ENCODE results near the gene AEBP2.
"Not testable (repeated sequence)": the region's sequence is repeated elsewhere in the genome, so short reads cannot be mapped to it uniquely, and the experiment has no call there.

AEBP2 gene

GRCh38 chr12:19454837-19455236 lies 15.5 kb downstream of the AEBP2 start:
- DNase-seq (ENCODE audit: low read depth in 2 of 2): no peak

- no peak for DNase-seq (ENCODE audit: low read depth in 2 of 2)
These were observed 16.9 kb downstream of the AEBP2 start for GRCh38 chr12:19456176-19456575.

GRCh38 chr12:19457561-19457960 lies 18.3 kb downstream of the AEBP2 start:
- no peak for DNase-seq (ENCODE audit: low read depth in 2 of 2)

GRCh38 chr12:19458733-19459132 lies 19.4 kb downstream of the AEBP2 start:
- no peak for DNase-seq (ENCODE audit: low read depth in 2 of 2)

- DNase-seq (ENCODE audit: low read depth in 2 of 2): no peak
These were observed 22.7 kb downstream of the AEBP2 start for GRCh38 chr12:19461999-19462398.

- DNase-seq (ENCODE audit: low read depth in 2 of 2): no peak
These were observed 23.1 kb downstream of the AEBP2 start for GRCh38 chr12:19462406-19462805.

- DNase-seq (ENCODE audit: low read depth in 2 of 2): no peak
These were observed 24.9 kb downstream of the AEBP2 start for GRCh38 chr12:19464192-19464580.

- DNase-seq (ENCODE audit: low read depth in 2 of 2): no peak
These were observed 26.4 kb downstream of the AEBP2 start for GRCh38 chr12:19465711-19466110.

- DNase-seq (ENCODE audit: low read depth in 2 of 2): no peak
These were observed 34.9 kb downstream of the AEBP2 start for GRCh38 chr12:19474147-19474546.

- not testable (repeated sequence) for DNase-seq (ENCODE audit: low read depth in 2 of 2)
These were observed 36.7 kb downstream of the AEBP2 start for GRCh38 chr12:19475884-19476505.

- no peak for DNase-seq (ENCODE audit: low read depth in 2 of 2)
These were observed 37.8 kb downstream of the AEBP2 start for GRCh38 chr12:19477071-19477470.

- DNase-seq (ENCODE audit: low read depth in 2 of 2): no peak
These were observed 41.2 kb downstream of the AEBP2 start for GRCh38 chr12:19480459-19480858.

- no peak for DNase-seq (ENCODE audit: low read depth in 2 of 2)
These were observed 42.7 kb downstream of the AEBP2 start for GRCh38 chr12:19482036-19482435.

GRCh38 chr12:19482551-19483109 lies 43.3 kb downstream of the AEBP2 start:
- DNase-seq (ENCODE audit: low read depth in 2 of 2): peak in 1 of 2 donors; percentile 16

- no peak for DNase-seq (ENCODE audit: low read depth in 2 of 2)
These were observed 44.4 kb downstream of the AEBP2 start for GRCh38 chr12:19483727-19484126.

- DNase-seq (ENCODE audit: low read depth in 2 of 2): no peak
These were observed 45.4 kb downstream of the AEBP2 start for GRCh38 chr12:19484738-19485137.

GRCh38 chr12:19485240-19485639 lies 45.9 kb downstream of the AEBP2 start:
- no peak for DNase-seq (ENCODE audit: low read depth in 2 of 2)

GRCh38 chr12:19489168-19489567 lies 49.9 kb downstream of the AEBP2 start:
- no peak for DNase-seq (ENCODE audit: low read depth in 2 of 2)

GRCh38 chr12:19490908-19491307 lies 51.6 kb downstream of the AEBP2 start:
- no peak for DNase-seq (ENCODE audit: low read depth in 2 of 2)

- no peak for DNase-seq (ENCODE audit: low read depth in 2 of 2)
These were observed 52.6 kb downstream of the AEBP2 start for GRCh38 chr12:19491863-19492262.

GRCh38 chr12:19496219-19496878 lies 57.1 kb downstream of the AEBP2 start:
- DNase-seq (ENCODE audit: low read depth in 2 of 2): no peak

- DNase-seq (ENCODE audit: low read depth in 2 of 2): no peak
These were observed 58.8 kb downstream of the AEBP2 start for GRCh38 chr12:19498099-19498498.

- no peak for DNase-seq (ENCODE audit: low read depth in 2 of 2)
These were observed 59.7 kb downstream of the AEBP2 start for GRCh38 chr12:19499030-19499429.

All from stimulated activated CD8-positive, alpha-beta memory T cell treated with anti-CD3 and anti-CD28 coated beads, Interleukin-2, amount 100 ng/mL, for 1 hour (primary cell).